RWPE2 (cell line): ENCODE data around the gene RGS6.

ENCODE experiments used
- ATAC-seq: fragments of 200-7000 bp; cut with Tn5 transposase; 3 replicates; pipeline ENCODE4 v1.9.1; 2021; ENCODE audit warnings: low read depth
- DNase-seq: peaks from one replicate; pipeline ENCODE4 v3.0.0-alpha.2; 2020; ENCODE audit warnings: low spot score
- H3K27ac ChIP-seq: fragments of 450-650 bp; 2 replicates; pipeline ENCODE4 v1.5.1; 2017; ENCODE audit warnings: mild to moderate bottlenecking; ENCODE audit not compliant: poor library complexity, severe bottlenecking
- H3K27me3 ChIP-seq: fragments of 250-450 bp; sonication (Bioruptor Pico); 2 replicates; pipeline ENCODE4 v1.5.1; 2021; ENCODE audit warnings: mild to moderate bottlenecking, moderate library complexity; ENCODE audit not compliant: insufficient read depth, poor library complexity, severe bottlenecking
- H3K36me3 ChIP-seq: fragments of 250-450 bp; sonication (Bioruptor Pico); 2 replicates; pipeline ENCODE4 v1.5.1; 2020; ENCODE audit warnings: low read depth, mild to moderate bottlenecking, moderate library complexity
- H3K4me1 ChIP-seq: fragments of 250-450 bp; sonication (Bioruptor Pico); 2 replicates; pipeline ENCODE4 v1.5.1; 2021; ENCODE audit warnings: mild to moderate bottlenecking, moderate library complexity; ENCODE audit not compliant: insufficient read depth, poor library complexity, severe bottlenecking
- H3K4me3 ChIP-seq: fragments of 250-450 bp; sonication (Bioruptor Pico); 2 replicates; pipeline ENCODE4 v1.5.1; 2021; ENCODE audit warnings: mild to moderate bottlenecking, moderate library complexity; ENCODE audit not compliant: severe bottlenecking
- H3K9me3 ChIP-seq: fragments of 250-450 bp; sonication (Bioruptor Pico); 2 replicates; pipeline ENCODE4 v1.5.1; 2021; ENCODE audit warnings: mild to moderate bottlenecking, moderate library complexity; ENCODE audit not compliant: severe bottlenecking
- CTCF ChIP-seq: fragments of 450-650 bp; IDR thresholded peaks from one replicate; pipeline ENCODE4 v1.5.1; 2017; ENCODE audit warnings: mild to moderate bottlenecking, moderate library complexity; ENCODE audit not compliant: poor library complexity, severe bottlenecking

The RGS6 gene

GRCh38 chr14:72126561-72126960, 194.3 kb downstream of the RGS6 start:
- no peaks in the 10 kb centered on the region for H3K4me1 ChIP-seq
- H3K9me3 ChIP-seq = no peaks in the 10 kb centered on the region
- no peak overlapping the region for H3K4me3 ChIP-seq
- no peak for ATAC-seq
- no peak for DNase-seq
- H3K36me3 ChIP-seq = no peaks in the 10 kb centered on the region
- no peak overlapping the region for H3K27ac ChIP-seq
- peaks cover 68% of the 10 kb centered on the region for H3K27me3 ChIP-seq
- TF ChIP-seq CTCF = no peak

- no peak overlapping the region for H3K4me3 ChIP-seq
- no peak; the same call in 2 of the 3 replicates for ATAC-seq
- DNase-seq = no peak
- no peaks in the 10 kb centered on the region for H3K36me3 ChIP-seq
- H3K27me3 ChIP-seq = peaks cover 69% of the 10 kb centered on the region
- no peak overlapping the region for H3K27ac ChIP-seq
- H3K4me1 ChIP-seq = no peaks in the 10 kb centered on the region
- no peaks in the 10 kb centered on the region for H3K9me3 ChIP-seq
- TF ChIP-seq CTCF = no peak
Observed at GRCh38 chr14:72128629-72129028, 196.4 kb downstream of the RGS6 start.

GRCh38 chr14:72129291-72129690, 197.1 kb downstream of the RGS6 start:
- Histone ChIP-seq H3K27ac (no peak overlapping the region), H3K27me3 (peaks cover 62% of the 10 kb centered on the region), H3K4me3 (no peak overlapping the region)

GRCh38 chr14:72141084-72141483, 208.9 kb downstream of the RGS6 start:
- peaks cover 10% of the 10 kb centered on the region for H3K27me3 ChIP-seq
- no peak for TF ChIP-seq CTCF
- no peak overlapping the region for H3K4me3 ChIP-seq
- no peak for DNase-seq
- H3K4me1 ChIP-seq = no peaks in the 10 kb centered on the region
- no peaks in the 10 kb centered on the region for H3K9me3 ChIP-seq
- no peak for ATAC-seq
- no peaks in the 10 kb centered on the region for H3K36me3 ChIP-seq
- H3K27ac ChIP-seq = no peak overlapping the region

More at GRCh38 chr14:72129291-72129690, 197.1 kb downstream of the RGS6 start:
- DNase-seq = no peak
- Histone ChIP-seq H3K36me3 (no peaks in the 10 kb centered on the region), H3K4me1 (no peaks in the 10 kb centered on the region), H3K9me3 (no peaks in the 10 kb centered on the region)
- no peak for ATAC-seq
- no peak for TF ChIP-seq CTCF

GRCh38 chr14:72142328-72142727, 210.1 kb downstream of the RGS6 start:
- no peaks in the 10 kb centered on the region for H3K4me1 ChIP-seq
- H3K4me3 ChIP-seq = no peak overlapping the region
- no peak overlapping the region for H3K27ac ChIP-seq
- DNase-seq (no peak), ATAC-seq (no peak)
- H3K27me3 ChIP-seq = peaks cover 22% of the 10 kb centered on the region
- TF ChIP-seq CTCF = no peak
- no peaks in the 10 kb centered on the region for H3K36me3 ChIP-seq
- H3K9me3 ChIP-seq = no peaks in the 10 kb centered on the region
